ENCODE data around the gene PKM. TPM values are rescaled to one million over a fixed set of nuclear protein-coding genes. Genes with fewer than 3 reads are reported as not detected.

Gene PKM
- total RNA-seq, 1 donor from 2014 or later, result 604 TPM

DNA sequence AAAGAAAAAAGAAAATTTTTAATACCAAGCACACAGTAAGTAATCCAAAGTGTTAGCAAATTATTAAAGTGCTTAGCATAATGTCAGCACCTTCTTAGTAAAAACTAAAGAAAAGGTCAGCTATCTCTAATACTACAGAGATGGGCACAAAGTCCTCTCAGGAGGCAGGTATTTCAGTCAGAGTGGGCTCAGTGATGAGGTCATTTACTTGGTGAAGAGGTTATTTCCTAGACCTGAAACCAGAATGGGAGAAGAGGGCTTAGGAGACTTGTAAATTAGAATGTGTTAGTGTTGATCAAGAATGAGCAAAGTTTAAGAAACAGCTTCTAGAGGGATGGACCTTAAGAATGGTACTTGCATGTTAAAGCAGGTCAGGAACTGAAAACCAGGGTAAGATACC, 8.7 kb upstream of the PKM start:
- H3K27ac Mint-ChIP-seq (ENCODE audit: unreplicated experiment), result no peak overlapping the region
- H3K27me3 Mint-ChIP-seq (ENCODE audit: unreplicated experiment), result peaks cover 4% of the 10 kb centered on the region
- no peak overlapping the region for H3K4me3 Mint-ChIP-seq (ENCODE audit: unreplicated experiment)

DNA sequence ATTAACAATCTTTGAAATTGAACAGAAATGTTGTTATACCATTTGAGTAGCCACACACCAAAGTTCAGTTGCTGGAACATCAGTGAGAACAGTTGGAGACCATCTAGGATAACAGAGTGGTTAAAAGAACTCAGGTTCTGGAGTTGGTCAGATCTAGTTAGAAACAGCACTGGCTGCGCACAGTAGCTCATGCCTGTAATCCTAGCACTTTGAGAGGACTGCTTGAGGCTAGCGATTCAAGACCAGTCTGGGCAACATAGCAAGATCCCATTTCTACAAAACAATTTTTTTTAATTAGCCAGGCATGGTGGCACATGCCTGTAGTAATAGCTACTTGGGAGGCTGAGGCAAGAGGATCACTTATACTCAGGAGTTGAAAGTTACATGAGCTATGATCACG, 7.6 kb upstream of the PKM start:
- Mint-ChIP-seq H3K4me3 (ENCODE audit: unreplicated experiment) (no peak overlapping the region), H3K27me3 (ENCODE audit: unreplicated experiment) (peaks cover 7% of the 10 kb centered on the region), H3K9me3 (ENCODE audit: unreplicated experiment) (no peaks in the 10 kb centered on the region), H3K4me1 (ENCODE audit: unreplicated experiment) (no peaks in the 10 kb centered on the region), H3K27ac (ENCODE audit: unreplicated experiment) (no peak overlapping the region), H3K36me3 (ENCODE audit: low read depth, unreplicated experiment) (peaks cover 22% of the 10 kb centered on the region)
- TF ChIP-seq, protein P1, sequence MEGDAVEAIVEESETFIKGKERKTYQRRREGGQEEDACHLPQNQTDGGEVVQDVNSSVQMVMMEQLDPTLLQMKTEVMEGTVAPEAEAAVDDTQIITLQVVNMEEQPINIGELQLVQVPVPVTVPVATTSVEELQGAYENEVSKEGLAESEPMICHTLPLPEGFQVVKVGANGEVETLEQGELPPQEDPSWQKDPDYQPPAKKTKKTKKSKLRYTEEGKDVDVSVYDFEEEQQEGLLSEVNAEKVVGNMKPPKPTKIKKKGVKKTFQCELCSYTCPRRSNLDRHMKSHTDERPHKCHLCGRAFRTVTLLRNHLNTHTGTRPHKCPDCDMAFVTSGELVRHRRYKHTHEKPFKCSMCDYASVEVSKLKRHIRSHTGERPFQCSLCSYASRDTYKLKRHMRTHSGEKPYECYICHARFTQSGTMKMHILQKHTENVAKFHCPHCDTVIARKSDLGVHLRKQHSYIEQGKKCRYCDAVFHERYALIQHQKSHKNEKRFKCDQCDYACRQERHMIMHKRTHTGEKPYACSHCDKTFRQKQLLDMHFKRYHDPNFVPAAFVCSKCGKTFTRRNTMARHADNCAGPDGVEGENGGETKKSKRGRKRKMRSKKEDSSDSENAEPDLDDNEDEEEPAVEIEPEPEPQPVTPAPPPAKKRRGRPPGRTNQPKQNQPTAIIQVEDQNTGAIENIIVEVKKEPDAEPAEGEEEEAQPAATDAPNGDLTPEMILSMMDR (IDR thresholded peaks at IDR 0.05; ENCODE audit: unreplicated experiment), result no peak
- no peak for DNase-seq (ENCODE audit: low spot score)

More for the DNA sequence above, 8.7 kb upstream of the PKM start:
- H3K9me3 Mint-ChIP-seq (ENCODE audit: unreplicated experiment), result no peaks in the 10 kb centered on the region
- no peaks in the 10 kb centered on the region for H3K4me1 Mint-ChIP-seq (ENCODE audit: unreplicated experiment)
- TF ChIP-seq, protein P1 (IDR thresholded peaks at IDR 0.05; ENCODE audit: unreplicated experiment), result no peak
- DNase-seq (ENCODE audit: low spot score), result no peak
- peaks cover 32% of the 10 kb centered on the region for H3K36me3 Mint-ChIP-seq (ENCODE audit: low read depth, unreplicated experiment)

DNA sequence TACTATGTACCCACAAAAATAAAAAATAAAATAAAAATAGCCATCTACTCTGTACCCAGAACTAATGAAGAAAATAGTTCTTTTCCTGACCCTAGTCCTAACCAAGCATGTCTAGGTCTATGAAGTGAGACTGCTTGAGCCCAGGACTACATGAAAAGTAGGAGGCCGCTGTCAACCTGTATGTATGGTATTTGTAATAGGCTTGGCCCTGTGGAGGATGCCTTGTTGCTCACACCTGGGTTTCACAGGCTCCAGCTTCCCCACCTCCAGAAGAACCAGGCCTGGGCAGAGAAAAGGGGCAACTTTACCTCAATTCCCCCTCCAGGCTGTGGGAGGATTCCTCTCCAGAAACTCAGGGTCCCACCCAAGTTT, 6.8 kb upstream of the PKM start:
- no peaks in the 10 kb centered on the region for H3K9me3 Mint-ChIP-seq (ENCODE audit: unreplicated experiment)
- peaks cover 19% of the 10 kb centered on the region for H3K36me3 Mint-ChIP-seq (ENCODE audit: low read depth, unreplicated experiment)
- DNase-seq (ENCODE audit: low spot score), result no peak
- no peak overlapping the region for H3K4me3 Mint-ChIP-seq (ENCODE audit: unreplicated experiment)
- peaks cover 1% of the 10 kb centered on the region for H3K4me1 Mint-ChIP-seq (ENCODE audit: unreplicated experiment)
- no peak overlapping the region for H3K27ac Mint-ChIP-seq (ENCODE audit: unreplicated experiment)
- TF ChIP-seq, protein P1 (IDR thresholded peaks at IDR 0.05; ENCODE audit: unreplicated experiment), result no peak
- H3K27me3 Mint-ChIP-seq (ENCODE audit: unreplicated experiment), result peaks cover 7% of the 10 kb centered on the region

DNA sequence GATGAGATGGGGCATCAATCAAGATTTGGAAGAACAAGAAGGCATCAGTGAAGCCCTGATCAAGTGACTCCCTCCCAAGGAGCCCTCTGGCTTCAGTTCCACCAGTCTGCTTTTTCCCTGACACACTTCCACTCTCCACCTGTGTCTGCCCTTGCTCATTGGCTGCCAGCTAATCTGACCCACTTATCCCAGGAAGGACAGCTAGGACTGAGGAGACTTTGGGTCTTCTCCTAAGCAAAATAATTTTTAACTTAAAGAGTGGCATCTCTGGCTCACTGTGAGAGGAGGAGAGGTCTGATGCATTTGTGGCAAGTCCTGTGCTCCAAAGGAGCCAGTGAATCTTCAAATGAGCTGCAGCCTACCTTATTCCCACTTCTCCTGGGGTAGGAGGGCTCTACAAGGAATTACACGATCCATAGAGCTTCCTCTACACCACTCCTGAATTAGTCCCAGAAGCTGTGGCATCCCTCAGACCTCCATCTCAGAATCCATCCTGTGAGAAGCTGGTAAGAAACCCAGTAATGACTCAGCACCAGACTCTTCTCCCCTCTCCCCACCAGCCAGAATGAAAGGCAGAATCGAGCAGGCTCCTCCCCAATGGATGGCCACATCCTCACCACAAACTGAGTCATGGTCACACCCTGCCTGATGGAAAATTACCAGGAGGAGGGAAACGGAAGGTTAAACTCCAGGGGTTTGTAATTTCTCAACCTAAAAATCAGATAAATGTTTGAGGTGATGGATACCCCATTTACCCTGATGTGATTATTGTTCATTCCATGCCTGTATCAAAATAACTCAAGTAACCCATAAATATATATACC, 6.3 kb upstream of the PKM start:
- TF ChIP-seq, protein P1 (IDR thresholded peaks at IDR 0.05; ENCODE audit: unreplicated experiment), result no peak
- Mint-ChIP-seq H3K27ac (ENCODE audit: unreplicated experiment) (no peak overlapping the region), H3K36me3 (ENCODE audit: low read depth, unreplicated experiment) (peaks cover 13% of the 10 kb centered on the region), H3K9me3 (ENCODE audit: unreplicated experiment) (no peaks in the 10 kb centered on the region), H3K4me3 (ENCODE audit: unreplicated experiment) (no peak overlapping the region), H3K4me1 (ENCODE audit: unreplicated experiment) (peaks cover 7% of the 10 kb centered on the region), H3K27me3 (ENCODE audit: unreplicated experiment) (peaks cover 7% of the 10 kb centered on the region)
- DNase-seq (ENCODE audit: low spot score), result no peak

DNA sequence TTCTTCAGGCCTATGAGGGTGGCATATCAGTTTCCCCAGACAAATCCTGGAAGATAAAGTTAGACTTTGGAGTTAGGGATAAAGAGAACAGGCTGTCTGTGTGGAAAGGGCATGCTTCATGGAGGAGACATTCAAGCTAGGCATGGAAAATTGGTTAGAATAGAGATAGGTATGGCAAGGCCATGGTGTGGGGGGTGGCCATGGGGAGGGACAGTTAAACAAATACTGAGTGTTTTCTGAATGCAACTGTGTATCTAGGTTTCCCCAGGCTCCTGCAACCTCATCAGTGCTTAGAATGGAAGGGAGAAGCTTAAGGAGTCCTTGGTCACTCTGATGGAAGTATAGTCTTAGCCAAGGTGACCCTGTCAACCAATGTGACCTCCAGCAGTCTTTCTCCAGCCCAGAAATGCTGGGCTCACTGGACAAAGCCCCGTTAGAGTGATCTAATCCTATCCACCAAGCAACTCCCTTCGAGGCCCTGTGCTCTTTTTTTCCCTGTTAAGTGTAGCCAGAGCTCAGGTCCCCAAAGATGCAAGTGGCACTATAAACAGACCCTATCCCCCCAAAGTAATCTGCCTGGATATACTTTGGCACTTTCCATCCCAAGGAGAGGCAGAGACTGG, 5.5 kb upstream of the PKM start:
- Mint-ChIP-seq H3K27me3 (ENCODE audit: unreplicated experiment) (peaks cover 5% of the 10 kb centered on the region), H3K4me1 (ENCODE audit: unreplicated experiment) (peaks cover 15% of the 10 kb centered on the region), H3K27ac (ENCODE audit: unreplicated experiment) (no peak overlapping the region), H3K4me3 (ENCODE audit: unreplicated experiment) (peak overlapping the region; percentile 49), H3K36me3 (ENCODE audit: low read depth, unreplicated experiment) (peaks cover 5% of the 10 kb centered on the region), H3K9me3 (ENCODE audit: unreplicated experiment) (no peaks in the 10 kb centered on the region)
- DNase-seq (ENCODE audit: low spot score), result no peak
- TF ChIP-seq, protein P1 (IDR thresholded peaks at IDR 0.05; ENCODE audit: unreplicated experiment), result no peak

Measured in endothelial cell (in vitro differentiated cells).